CD4-positive, alpha-beta T cell treated with Interleukin-10 for 1 hour (primary cell): ENCODE data around the gene PLCD4.

Source experiments
- DNase-seq: peaks from one replicate; pipeline ENCODE4 v3.0.0-alpha.2; 2020

The PLCD4 gene

GRCh38 chr2:218671097-218671653 lies 63.5 kb downstream of the PLCD4 start:
- no peak for DNase-seq

DNA sequence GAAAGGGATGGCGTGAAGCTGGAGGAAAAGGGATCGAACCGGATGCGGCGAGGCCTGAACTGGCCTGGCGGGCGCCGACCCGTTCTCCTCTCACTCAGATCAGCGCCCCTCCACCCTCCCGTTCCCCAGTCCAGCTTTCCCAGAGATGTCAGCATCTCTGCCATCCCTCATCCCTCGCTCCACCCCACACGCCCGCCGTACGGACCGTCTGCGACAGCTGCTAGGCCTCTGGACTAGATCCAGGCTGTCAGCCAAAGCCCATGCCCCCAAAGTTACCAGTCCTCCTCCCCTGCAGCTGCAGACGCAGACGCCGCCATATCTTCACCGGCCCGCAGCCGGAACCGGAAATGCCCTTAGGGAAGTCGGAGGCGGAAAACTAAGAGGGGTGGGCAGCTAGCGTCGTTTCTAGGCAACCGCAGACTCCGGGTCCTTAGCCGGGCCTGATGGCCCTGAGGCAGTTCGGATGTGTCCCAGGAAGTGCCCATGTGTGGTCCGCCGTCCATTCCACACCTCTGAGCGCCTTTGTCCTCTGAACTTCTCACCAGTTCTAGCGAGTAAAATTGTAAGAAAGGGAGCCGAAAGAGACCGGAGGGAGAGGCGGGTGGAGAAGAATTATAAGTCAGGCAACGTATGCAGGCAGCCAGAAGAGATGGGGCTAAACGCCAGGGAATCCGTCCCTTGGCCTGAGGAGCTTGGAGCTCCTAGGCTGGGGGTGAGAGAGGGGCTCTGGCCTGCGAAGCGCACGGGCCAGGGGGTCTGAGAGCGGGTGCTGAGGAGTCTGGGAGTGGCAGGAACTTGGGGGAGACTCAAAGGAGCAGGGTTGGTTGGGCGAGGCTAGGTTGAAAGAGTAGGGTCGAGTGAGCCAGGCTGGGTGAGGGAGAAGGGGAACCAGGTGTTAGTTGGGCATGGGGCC lies 64.2 kb downstream of the PLCD4 start, which contains the start of the genes RNF25 and STK36:
Gene RNF25, minus strand, starts transcription at position 349 of the 913 bp plus-strand sequence. Its CDS starts 32 bp downstream, at position 317.
Gene STK36, plus strand, starts transcription at position 433 of the 913 bp plus-strand sequence. CDS start 744 bp downstream, outside the sequence.
- DNase-seq = peak; percentile 84

GRCh38 chr2:218679119-218679518 lies 71.4 kb downstream of the PLCD4 start:
- no peak for DNase-seq

GRCh38 chr2:218680061-218680460 lies 72.4 kb downstream of the PLCD4 start:
- no peak for DNase-seq
